Upper lobe of right lung (tissue), 1 donor: ENCODE data around the gene BDH1. TPM values are rescaled to one million over a fixed set of nuclear protein-coding genes. Genes with fewer than 3 reads are reported as not detected.

ENCODE experiments used
- ATAC-seq: fragments of 200-7000 bp; cut with Tn5 transposase; one replicate; pipeline ENCODE4 v1.9.1; 2020; ENCODE audit warnings: mild to moderate bottlenecking, moderate library complexity
- DNase-seq: peaks from one replicate; pipeline ENCODE4 v3.0.0-alpha.2; 2020
- H3K27ac ChIP-seq: fragments of 200-600 bp; one replicate; pipeline ENCODE4 v1.8.0; 2022
- H3K27me3 ChIP-seq: fragments of 200-600 bp; one replicate; pipeline ENCODE4 v1.8.0; 2022; ENCODE audit warnings: mild to moderate bottlenecking
- H3K36me3 ChIP-seq: fragments of 200-600 bp; one replicate; pipeline ENCODE4 v1.8.0; 2022
- H3K4me1 ChIP-seq: fragments of 200-600 bp; one replicate; pipeline ENCODE4 v1.8.0; 2022
- H3K4me3 ChIP-seq: fragments of 200-600 bp; one replicate; pipeline ENCODE4 v1.8.0; 2022; ENCODE audit warnings: mild to moderate bottlenecking
- H3K9me3 ChIP-seq: fragments of 200-600 bp; one replicate; pipeline ENCODE4 v1.8.0; 2022
- intact Hi-C: fragments of 100-400 bp; cut with DNase I; formaldehyde crosslinking; loops from one replicate; pipeline ENCODE4 v1.11.0; 2022
- total RNA-seq: library from RNA; stranded (reverse); fragmentation: NEBNext Ultra II Directional; extraction: Animal tissue kit (Norgen Biotek cat#: 25700); gene quantifications from one replicate; pipeline ENCODE4 v1.2.1, GENCODE V29; 2021
- TF ChIP-seq, protein P1 (sequence below): fragments of 200-600 bp; IDR thresholded peaks from one replicate; pipeline ENCODE4 v1.8.0; 2022; ENCODE audit warnings: antibody characterized with exemption
- donor health status: DM: no; HTN: yes; CAD: no; lungs with severe emphysema.

Gene BDH1
- total RNA-seq, 1 donor from 2014 or later, result 12.5 TPM

DNA sequence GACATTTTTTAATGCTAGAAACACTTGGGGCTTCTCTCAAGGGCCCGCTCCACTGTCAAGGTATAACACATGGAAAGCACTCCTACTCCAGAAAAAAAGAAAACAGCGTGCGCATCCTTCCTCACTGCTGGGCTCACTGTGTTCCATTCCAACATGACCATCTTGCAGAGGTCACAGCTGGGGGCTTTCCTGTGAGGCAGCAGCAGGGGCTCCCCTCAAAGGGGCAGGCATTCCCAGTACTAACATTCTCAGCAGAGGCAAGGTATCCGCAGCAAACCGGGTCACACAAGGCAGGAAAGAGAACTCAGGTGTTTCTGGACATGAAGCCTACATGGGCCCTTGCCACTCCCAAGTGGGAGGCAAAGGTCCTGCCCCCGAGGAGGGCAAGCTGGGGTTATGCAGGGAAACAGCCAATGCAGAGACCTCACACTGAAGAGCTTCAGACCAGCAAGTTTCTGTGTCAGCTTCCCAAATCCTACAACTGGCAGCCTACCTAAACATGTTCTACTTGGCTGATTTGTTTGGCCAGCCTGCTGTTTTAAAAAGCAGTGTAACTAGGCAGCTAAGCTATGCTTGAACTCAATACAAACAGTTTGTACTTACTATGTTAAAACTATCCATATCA lies 6.4 kb downstream of the BDH1 start:
- no peak for ATAC-seq
- H3K9me3 ChIP-seq, result no peaks in the 10 kb centered on the region
- H3K27ac ChIP-seq, result no peak overlapping the region
- DNase-seq, result no peak
- TF ChIP-seq, protein P1, sequence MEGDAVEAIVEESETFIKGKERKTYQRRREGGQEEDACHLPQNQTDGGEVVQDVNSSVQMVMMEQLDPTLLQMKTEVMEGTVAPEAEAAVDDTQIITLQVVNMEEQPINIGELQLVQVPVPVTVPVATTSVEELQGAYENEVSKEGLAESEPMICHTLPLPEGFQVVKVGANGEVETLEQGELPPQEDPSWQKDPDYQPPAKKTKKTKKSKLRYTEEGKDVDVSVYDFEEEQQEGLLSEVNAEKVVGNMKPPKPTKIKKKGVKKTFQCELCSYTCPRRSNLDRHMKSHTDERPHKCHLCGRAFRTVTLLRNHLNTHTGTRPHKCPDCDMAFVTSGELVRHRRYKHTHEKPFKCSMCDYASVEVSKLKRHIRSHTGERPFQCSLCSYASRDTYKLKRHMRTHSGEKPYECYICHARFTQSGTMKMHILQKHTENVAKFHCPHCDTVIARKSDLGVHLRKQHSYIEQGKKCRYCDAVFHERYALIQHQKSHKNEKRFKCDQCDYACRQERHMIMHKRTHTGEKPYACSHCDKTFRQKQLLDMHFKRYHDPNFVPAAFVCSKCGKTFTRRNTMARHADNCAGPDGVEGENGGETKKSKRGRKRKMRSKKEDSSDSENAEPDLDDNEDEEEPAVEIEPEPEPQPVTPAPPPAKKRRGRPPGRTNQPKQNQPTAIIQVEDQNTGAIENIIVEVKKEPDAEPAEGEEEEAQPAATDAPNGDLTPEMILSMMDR, result no peak
- intact Hi-C loops, result no loop called here
- no peaks in the 10 kb centered on the region for H3K27me3 ChIP-seq
- H3K36me3 ChIP-seq, result no peaks in the 10 kb centered on the region
- peaks cover 8% of the 10 kb centered on the region for H3K4me1 ChIP-seq
- no peak overlapping the region for H3K4me3 ChIP-seq

DNA sequence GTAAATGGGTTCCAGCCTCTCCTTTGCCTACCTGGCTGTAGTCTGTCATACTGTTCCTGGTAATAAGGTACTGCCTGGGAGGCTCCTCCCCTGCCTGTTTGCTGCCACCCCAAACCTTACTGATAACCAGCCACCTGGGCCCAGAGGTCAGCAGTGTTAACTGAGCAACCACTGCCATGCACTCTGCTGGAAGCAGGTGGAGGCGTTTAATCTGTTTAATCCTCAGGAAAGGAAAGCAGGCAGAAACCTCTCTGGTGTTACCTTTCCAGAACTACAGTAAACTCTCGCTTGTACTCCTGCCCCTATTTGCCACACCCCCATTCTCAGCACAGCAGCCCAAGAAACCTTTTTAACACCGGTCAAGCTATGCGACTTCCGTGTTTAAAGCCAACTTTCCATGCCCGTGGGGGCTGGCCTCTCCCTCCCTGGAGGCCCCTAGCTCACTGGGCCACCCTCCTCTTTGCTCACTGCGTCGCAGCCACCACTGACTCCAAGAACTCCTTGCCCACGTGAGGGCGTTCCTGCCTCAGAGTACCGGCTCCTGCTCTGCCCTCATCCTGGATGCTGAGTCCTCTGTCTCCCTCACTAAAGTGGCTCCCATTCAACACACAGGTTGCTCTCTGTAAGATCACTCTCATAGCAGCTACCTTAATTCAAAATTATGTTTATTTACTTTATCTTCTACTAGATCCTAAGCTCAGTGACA lies 8.3 kb downstream of the BDH1 start:
- no peaks in the 10 kb centered on the region for H3K36me3 ChIP-seq
- no peaks in the 10 kb centered on the region for H3K4me1 ChIP-seq
- DNase-seq (no peak), ATAC-seq (no peak)
- H3K9me3 ChIP-seq, result no peaks in the 10 kb centered on the region
- H3K27me3 ChIP-seq, result no peaks in the 10 kb centered on the region
- intact Hi-C loops, result no loop called here
- TF ChIP-seq, protein P1, result no peak
- no peak overlapping the region for H3K4me3 ChIP-seq
- no peak overlapping the region for H3K27ac ChIP-seq

DNA sequence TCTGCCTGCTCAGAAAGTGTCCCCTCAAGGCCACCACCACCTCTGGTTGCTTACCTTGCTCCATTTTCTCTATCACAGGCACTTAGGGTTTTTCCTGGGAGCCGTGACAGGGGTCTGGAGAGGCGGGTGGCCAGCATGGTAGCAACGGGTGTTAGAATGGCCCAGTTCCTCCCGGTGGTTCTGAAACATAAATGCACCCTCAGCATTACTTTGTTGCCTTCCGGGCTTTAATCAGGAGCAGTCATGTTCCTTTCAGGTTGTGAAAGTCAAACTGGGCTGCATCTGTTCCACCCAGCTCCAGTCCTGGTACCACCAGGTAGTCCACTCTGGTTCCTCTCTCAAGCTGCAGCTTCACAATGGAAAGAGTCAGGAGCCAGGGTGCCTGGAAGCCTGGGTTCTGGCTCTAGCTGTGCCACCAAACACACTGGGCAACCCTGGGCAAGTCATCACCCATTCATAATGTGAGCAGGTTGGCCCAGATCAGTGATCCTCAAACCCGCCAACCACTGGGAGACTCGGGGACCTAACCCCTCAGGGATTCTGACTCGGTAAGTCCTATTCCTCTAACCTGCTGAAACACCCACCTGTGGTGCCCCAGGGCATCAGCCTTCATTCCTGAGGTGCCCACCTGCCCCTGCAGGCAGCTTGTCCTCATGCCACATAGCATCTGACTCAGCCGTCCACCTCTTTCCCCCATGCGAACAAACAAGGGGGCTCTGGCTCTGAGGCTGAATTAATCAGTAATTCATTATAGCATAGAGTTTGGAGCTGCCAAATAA lies 9.3 kb downstream of the BDH1 start:
- Histone ChIP-seq H3K27ac (no peak overlapping the region), H3K4me1 (no peaks in the 10 kb centered on the region), H3K9me3 (no peaks in the 10 kb centered on the region), H3K27me3 (no peaks in the 10 kb centered on the region), H3K36me3 (no peaks in the 10 kb centered on the region), H3K4me3 (no peak overlapping the region)
- no peak for ATAC-seq
- TF ChIP-seq, protein P1, result no peak
- intact Hi-C loops, result no loop called here
- DNase-seq, result no peak

DNA sequence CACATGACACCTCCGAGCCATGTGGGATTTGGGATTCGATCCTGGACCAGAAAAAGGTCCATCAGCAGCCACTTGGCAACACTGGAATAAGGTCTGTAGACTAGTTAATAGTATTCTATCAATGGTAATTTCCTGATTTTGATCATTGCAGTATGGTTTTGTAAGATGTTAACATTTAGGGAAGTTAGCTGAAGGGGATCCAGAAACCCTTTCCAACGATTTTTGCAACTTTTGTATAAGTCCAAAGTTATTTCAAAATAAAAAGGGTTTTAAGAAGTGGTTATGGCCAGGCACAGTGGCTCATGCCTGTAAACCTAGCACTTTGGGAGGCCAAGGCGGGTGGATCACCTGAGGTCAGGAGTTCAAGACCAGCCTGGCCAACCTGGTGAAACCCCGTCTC lies 10.2 kb downstream of the BDH1 start:
- no peaks in the 10 kb centered on the region for H3K27me3 ChIP-seq
- no peak for DNase-seq
- TF ChIP-seq, protein P1, result no peak
- no peaks in the 10 kb centered on the region for H3K4me1 ChIP-seq
- H3K36me3 ChIP-seq, result no peaks in the 10 kb centered on the region
- H3K4me3 ChIP-seq, result no peak overlapping the region
- no peak overlapping the region for H3K27ac ChIP-seq
- ATAC-seq, result no peak
- H3K9me3 ChIP-seq, result no peaks in the 10 kb centered on the region
- intact Hi-C loops, result no loop called here

DNA sequence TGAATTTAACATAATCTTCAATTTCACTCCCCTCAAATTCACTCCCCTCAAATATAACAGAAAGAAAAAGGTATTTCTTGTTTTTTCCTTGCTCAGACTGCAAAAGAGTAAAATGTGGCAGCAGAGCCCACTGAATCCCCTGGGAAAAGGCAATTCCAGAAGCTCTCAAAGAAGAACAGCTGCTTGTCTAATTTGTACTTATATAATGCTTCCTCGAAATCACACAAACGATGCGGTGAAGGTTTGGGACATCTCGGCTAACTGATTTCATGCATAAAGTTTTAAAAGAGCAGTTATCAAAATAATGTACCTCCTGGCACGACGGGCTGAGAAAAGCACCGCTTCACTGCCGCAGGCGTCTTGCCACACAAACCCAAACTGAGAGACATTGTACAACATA lies 10.7 kb downstream of the BDH1 start:
- no peak overlapping the region for H3K27ac ChIP-seq
- ATAC-seq, result no peak
- intact Hi-C loops, result no loop called here
- no peaks in the 10 kb centered on the region for H3K9me3 ChIP-seq
- H3K36me3 ChIP-seq, result no peaks in the 10 kb centered on the region
- TF ChIP-seq, protein P1, result no peak
- DNase-seq, result no peak
- no peaks in the 10 kb centered on the region for H3K4me1 ChIP-seq
- H3K4me3 ChIP-seq, result no peak overlapping the region
- H3K27me3 ChIP-seq, result no peaks in the 10 kb centered on the region
